Peyer's patch (tissue), 4 donors: Measurements from ENCODE around the gene CELF2. TPM values are rescaled to one million over a fixed set of nuclear protein-coding genes. Genes with fewer than 3 reads are reported as not detected.

Experiments used
- DNase-seq, 3 donors: peaks; one replicate each; pipeline ENCODE4 v3.0.0-alpha.2; 2017 to 2019
- H3K27ac ChIP-seq, 4 donors: fragments of 200-600 bp; sonication (generic); one replicate each; pipeline ENCODE4 v1.5.1; 2016 to 2019
- H3K27me3 ChIP-seq, 2 donors: fragments of 200-600 bp; sonication (generic); one replicate each; pipeline ENCODE4 v1.5.1; 2019
- H3K36me3 ChIP-seq, 3 donors: fragments of 200-600 bp; sonication (generic); one replicate each; pipeline ENCODE4 v1.5.1; 2016 to 2019
- H3K4me1 ChIP-seq, 4 donors: fragments of 200-600 bp; sonication (generic); one replicate each; pipeline ENCODE4 v1.5.1; 2016 to 2019
- H3K4me3 ChIP-seq, 4 donors: fragments of 200-600 bp; sonication (generic); 1 replicate in 3 of 4; 2 replicates in 1 of 4; pipeline ENCODE4 v1.5.1; 2016 to 2019; ENCODE audit warnings: mild to moderate bottlenecking in 1 of 4
- H3K9me3 ChIP-seq, 4 donors: fragments of 200-600 bp; sonication (generic); one replicate each; pipeline ENCODE4 v1.5.1; 2016 to 2019; ENCODE audit warnings: mild to moderate bottlenecking in 1 of 4
- POLR2A ChIP-seq, 2 donors: fragments of 450-650 bp; IDR thresholded peaks; one replicate each; pipeline ENCODE4 v1.5.1; 2017; ENCODE audit warnings: antibody characterized with exemption in 2 of 2, mild to moderate bottlenecking in 2 of 2, moderate library complexity in 2 of 2
- total RNA-seq, 4 donors: library from RNA; depleted of rRNA; stranded (reverse); fragments of >200 nt; gene quantifications; one replicate each; pipeline ENCODE4 v1.1.0, GENCODE V29; 2016
- TF ChIP-seq, protein P1 (sequence below), 6 experiments: fragments of 450-650 bp in 4 of 6; fragments of 200-600 bp in 2 of 6; sonication (generic) in 1 of 6; IDR thresholded peaks; one replicate each; pipeline ENCODE4 v1.5.1; 2017 to 2019; ENCODE audit warnings: antibody characterized with exemption in 6 of 6, mild to moderate bottlenecking in 3 of 6, moderate library complexity in 1 of 6

Gene CELF2
- total RNA-seq, 4 donors from 2014 or later: 20.5 to 110 (median 40.7) TPM

GRCh38 chr10:11193001-11193551 is 175.4 kb downstream of the CELF2 start:
- peaks cover 0 to 27% (median 4%) of the 10 kb centered on the region in 4 donors for H3K4me1 ChIP-seq
- TF ChIP-seq POLR2A (IDR thresholded peaks at IDR 0.05): no peak
- TF ChIP-seq, protein P1, sequence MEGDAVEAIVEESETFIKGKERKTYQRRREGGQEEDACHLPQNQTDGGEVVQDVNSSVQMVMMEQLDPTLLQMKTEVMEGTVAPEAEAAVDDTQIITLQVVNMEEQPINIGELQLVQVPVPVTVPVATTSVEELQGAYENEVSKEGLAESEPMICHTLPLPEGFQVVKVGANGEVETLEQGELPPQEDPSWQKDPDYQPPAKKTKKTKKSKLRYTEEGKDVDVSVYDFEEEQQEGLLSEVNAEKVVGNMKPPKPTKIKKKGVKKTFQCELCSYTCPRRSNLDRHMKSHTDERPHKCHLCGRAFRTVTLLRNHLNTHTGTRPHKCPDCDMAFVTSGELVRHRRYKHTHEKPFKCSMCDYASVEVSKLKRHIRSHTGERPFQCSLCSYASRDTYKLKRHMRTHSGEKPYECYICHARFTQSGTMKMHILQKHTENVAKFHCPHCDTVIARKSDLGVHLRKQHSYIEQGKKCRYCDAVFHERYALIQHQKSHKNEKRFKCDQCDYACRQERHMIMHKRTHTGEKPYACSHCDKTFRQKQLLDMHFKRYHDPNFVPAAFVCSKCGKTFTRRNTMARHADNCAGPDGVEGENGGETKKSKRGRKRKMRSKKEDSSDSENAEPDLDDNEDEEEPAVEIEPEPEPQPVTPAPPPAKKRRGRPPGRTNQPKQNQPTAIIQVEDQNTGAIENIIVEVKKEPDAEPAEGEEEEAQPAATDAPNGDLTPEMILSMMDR (IDR thresholded peaks at IDR 0.05): no peak

GRCh38 chr10:11194859-11195586 is 177.4 kb downstream of the CELF2 start:
- no peaks in the 10 kb centered on the region for H3K9me3 ChIP-seq
- H3K27ac ChIP-seq: peak overlapping the region in 1 of 4 donors; percentile 3
- no peak for TF ChIP-seq POLR2A (IDR thresholded peaks at IDR 0.05)
- TF ChIP-seq, protein P1 (IDR thresholded peaks at IDR 0.05): no peak

More at GRCh38 chr10:11193001-11193551, 175.4 kb downstream of the CELF2 start:
- no peak for DNase-seq
- Histone ChIP-seq H3K4me3 (no peak overlapping the region), H3K27ac (no peak overlapping the region), H3K27me3 (no peaks in the 10 kb centered on the region), H3K36me3 (no peaks in the 10 kb centered on the region), H3K9me3 (no peaks in the 10 kb centered on the region)

DNA sequence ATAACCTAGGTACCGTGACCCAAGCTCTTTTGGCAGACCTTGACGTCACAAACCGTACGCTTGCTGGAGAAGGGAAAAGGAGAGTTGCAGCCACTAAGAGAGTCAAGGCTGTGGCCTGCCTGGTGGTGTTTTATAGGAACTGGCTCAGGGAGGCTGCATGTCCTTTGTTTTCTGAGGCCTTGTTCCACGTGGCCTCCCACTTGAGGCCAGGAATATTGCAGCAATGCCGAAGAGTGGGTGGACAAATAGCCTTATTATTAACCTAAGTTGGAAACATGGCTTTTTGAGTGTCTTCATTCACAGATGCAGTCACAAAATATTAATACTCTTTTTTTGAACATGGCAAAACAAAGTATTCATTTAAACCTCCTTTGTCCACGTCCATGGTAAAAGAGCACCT is 178.0 kb downstream of the CELF2 start:
- Histone ChIP-seq H3K4me1 (peaks cover 0 to 33% (median 4%) of the 10 kb centered on the region in 4 donors), H3K27ac (peak overlapping the region in 1 of 4 donors; percentile 3), H3K36me3 (no peaks in the 10 kb centered on the region), H3K4me3 (no peak overlapping the region), H3K9me3 (no peaks in the 10 kb centered on the region), H3K27me3 (no peaks in the 10 kb centered on the region)
- no peak for TF ChIP-seq POLR2A (IDR thresholded peaks at IDR 0.05)
- TF ChIP-seq, protein P1 (IDR thresholded peaks at IDR 0.05): no peak
- DNase-seq: no peak

More at GRCh38 chr10:11194859-11195586, 177.4 kb downstream of the CELF2 start:
- no peak for DNase-seq
- no peaks in the 10 kb centered on the region for H3K36me3 ChIP-seq
- peaks cover 0 to 33% (median 4%) of the 10 kb centered on the region in 4 donors for H3K4me1 ChIP-seq
- no peaks in the 10 kb centered on the region for H3K27me3 ChIP-seq
- no peak overlapping the region for H3K4me3 ChIP-seq

GRCh38 chr10:11197266-11197712 is 179.6 kb downstream of the CELF2 start:
- peaks cover 0 to 20% (median 4%) of the 10 kb centered on the region in 4 donors for H3K4me1 ChIP-seq
- H3K9me3 ChIP-seq: no peaks in the 10 kb centered on the region
- TF ChIP-seq POLR2A (IDR thresholded peaks at IDR 0.05): no peak
- TF ChIP-seq, protein P1 (IDR thresholded peaks at IDR 0.05): no peak
- no peaks in the 10 kb centered on the region for H3K27me3 ChIP-seq
- DNase-seq: peak in 1 of 3 donors; percentile 68
- no peak overlapping the region for H3K27ac ChIP-seq
- no peak overlapping the region for H3K4me3 ChIP-seq
- no peaks in the 10 kb centered on the region for H3K36me3 ChIP-seq

GRCh38 chr10:11197878-11198277 is 180.2 kb downstream of the CELF2 start:
- no peak for DNase-seq
- Histone ChIP-seq H3K4me1 (peaks cover 0 to 18% (median 4%) of the 10 kb centered on the region in 4 donors), H3K27ac (no peak overlapping the region)

More at GRCh38 chr10:11197878-11198277, 180.2 kb downstream of the CELF2 start:
- TF ChIP-seq, protein P1 (IDR thresholded peaks at IDR 0.05): no peak
- no peak for TF ChIP-seq POLR2A (IDR thresholded peaks at IDR 0.05)
- H3K36me3 ChIP-seq: no peaks in the 10 kb centered on the region
- no peaks in the 10 kb centered on the region for H3K9me3 ChIP-seq
- no peak overlapping the region for H3K4me3 ChIP-seq
- H3K27me3 ChIP-seq: no peaks in the 10 kb centered on the region
